ENCODE measurements around the gene COL19A1.

GRCh38 chr6:70176842-70177550 is 310.6 kb downstream of the COL19A1 start:
- TF ChIP-seq CTCF (conservative IDR thresholded peaks at IDR 0.05; ENCODE audit: low read depth in 2 of 2) (no peak), POLR2AphosphoS5 (IDR thresholded peaks at IDR 0.05; ENCODE audit: low read depth) (no peak), EZH2 (IDR thresholded peaks at IDR 0.05; ENCODE audit: low read depth, unreplicated experiment) (no peak), REST (IDR thresholded peaks at IDR 0.05; ENCODE audit: unreplicated experiment) (no peak), CREB1 (CRISPR knock-in tag; IDR thresholded peaks at IDR 0.05; ENCODE audit: low read depth) (no peak)

Measured in GM23338 (cell line).